Heart left ventricle (tissue), 13 donors: ENCODE data around the gene CCDC146.

Source experiments
- POLR2A ChIP-seq, 2 donors: fragments of 450-650 bp; IDR thresholded peaks; one replicate each; pipeline ENCODE4 v1.6.1; 2017; ENCODE audit warnings: antibody characterized with exemption in 2 of 2, mild to moderate bottlenecking in 2 of 2, moderate library complexity in 2 of 2
- TF ChIP-seq, protein P1 (sequence below), 12 donors: fragments of 200-600 bp; sonication (generic) in 4 of 12; IDR thresholded peaks; one replicate each; pipeline versions ENCODE4 v1.5.0 to v1.8.0; 2018 to 2022; ENCODE audit warnings: antibody characterized with exemption in 12 of 12, mild to moderate bottlenecking in 5 of 12
- donor health status: ischemic (EF 13 %, LVEDD 7.1; RV severe dilation, severe dysfunction).
- donor health status: DM: no; HTN: yes; CAD: no.
- donor health status: DM: no; HTN: no; CAD: no.
- donor health status: ischemic (EF 25% LVEDD 6.9; RV normal size, moderate dysfunction).
- donor health status: ischemic (EF 25% LVEDD 5.7; RV mildly dilated, moderate dysfunction).
- donor health status: ischemic (EF 35%, LVEDD 5.7; RV mildly dilated, moderate dysfunction).
- donor health status: nonischemic (EF 11% LVEDD 7.7; RV severe dilation, severe dysfunction).
- donor health status: DM: yes; HTN: yes; CAD: no.
- donor health status: PGD.
- donor health status: ischemic (EF 29% LVEDD 5.4; RV normal size, mild dysfunction).
- donor health status: nonischemic (EF 23%, LVEDD 6.1; RV moderate dilation, normal function).

- TF ChIP-seq, protein P1, sequence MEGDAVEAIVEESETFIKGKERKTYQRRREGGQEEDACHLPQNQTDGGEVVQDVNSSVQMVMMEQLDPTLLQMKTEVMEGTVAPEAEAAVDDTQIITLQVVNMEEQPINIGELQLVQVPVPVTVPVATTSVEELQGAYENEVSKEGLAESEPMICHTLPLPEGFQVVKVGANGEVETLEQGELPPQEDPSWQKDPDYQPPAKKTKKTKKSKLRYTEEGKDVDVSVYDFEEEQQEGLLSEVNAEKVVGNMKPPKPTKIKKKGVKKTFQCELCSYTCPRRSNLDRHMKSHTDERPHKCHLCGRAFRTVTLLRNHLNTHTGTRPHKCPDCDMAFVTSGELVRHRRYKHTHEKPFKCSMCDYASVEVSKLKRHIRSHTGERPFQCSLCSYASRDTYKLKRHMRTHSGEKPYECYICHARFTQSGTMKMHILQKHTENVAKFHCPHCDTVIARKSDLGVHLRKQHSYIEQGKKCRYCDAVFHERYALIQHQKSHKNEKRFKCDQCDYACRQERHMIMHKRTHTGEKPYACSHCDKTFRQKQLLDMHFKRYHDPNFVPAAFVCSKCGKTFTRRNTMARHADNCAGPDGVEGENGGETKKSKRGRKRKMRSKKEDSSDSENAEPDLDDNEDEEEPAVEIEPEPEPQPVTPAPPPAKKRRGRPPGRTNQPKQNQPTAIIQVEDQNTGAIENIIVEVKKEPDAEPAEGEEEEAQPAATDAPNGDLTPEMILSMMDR (IDR thresholded peaks at IDR 0.05): no peak
- TF ChIP-seq POLR2A (IDR thresholded peaks at IDR 0.05): no peak
Measured at GRCh38 chr7:77308792-77309191, 186.4 kb downstream of the CCDC146 start.
